ENCODE measurements around the gene TRIP13.

GRCh38 chr5:873328-873727, 19.4 kb upstream of the TRIP13 start:
- TF ChIP-seq POLR2AphosphoS5 (IDR thresholded peaks at IDR 0.05; ENCODE audit: low read depth, low read length) (no peak), REST (IDR thresholded peaks at IDR 0.05; ENCODE audit: insufficient read depth in 1 of 2, low read depth in 2 of 2, low read length in 2 of 2) (no peak), SIN3A (IDR thresholded peaks at IDR 0.05; ENCODE audit: borderline replicate concordance, insufficient read depth, low read length) (no peak), TAF1 (IDR thresholded peaks at IDR 0.05; ENCODE audit: borderline replicate concordance, insufficient read depth, low read length) (no peak)

Data from PFSK-1 (cell line).